ENCODE measurements around the gene PDE8B. TPM values are rescaled to one million over a fixed set of nuclear protein-coding genes. Genes with fewer than 3 reads are reported as not detected.

Gene PDE8B
- total and polyA plus RNA-seq, 2 experiments from 2014 or later = 0.45 to 0.91 TPM

GRCh38 chr5:77431719-77432118 lies 221.2 kb downstream of the PDE8B start:
- Histone ChIP-seq H4K20me1 (replicated peaks; ENCODE audit: insufficient read depth) (no peaks in the 10 kb centered on the region), H3K36me3 (ENCODE audit: insufficient read depth) (0 out of 2 replicates have a peak, but pooled peaks cover 7% of the 10 kb centered on the region), H3K27ac (ENCODE audit: low read depth) (no peak overlapping the region), H3K79me2 (replicated peaks; ENCODE audit: insufficient read depth) (no peaks in the 10 kb centered on the region), H3K4me3 (no peak overlapping the region), H3K4me2 (no peak overlapping the region), H3K27me3 (ENCODE audit: insufficient read depth) (no peaks in the 10 kb centered on the region), H2AFZ (no peak overlapping the region), H3F3A (replicated peaks; ENCODE audit: low read depth) (no peaks in the 10 kb centered on the region), H3K4me1 (ENCODE audit: insufficient read depth) (no peaks in the 10 kb centered on the region), H3K9me2 (ENCODE audit: insufficient read depth) (no peaks in the 10 kb centered on the region)
- Mint-ChIP-seq H3K27me3 (ENCODE audit: insufficient read depth, low read depth, poor library complexity) (peaks cover 2% of the 10 kb centered on the region), H3K36me3 (ENCODE audit: low read depth) (peaks cover 7% of the 10 kb centered on the region; the same call in 1 of the 3 replicates), H3K4me3 (no peak overlapping the region), H3K27ac (no peak overlapping the region), H3K4me1 (no peaks in the 10 kb centered on the region), H3K9me3 (no peaks in the 10 kb centered on the region)
- ATAC-seq (no peak), DNase-seq (ENCODE audit: low spot score) (no peak)
- no peak for TF ChIP-seq STAT1 (IDR thresholded peaks at IDR 0.05; ENCODE audit: unreplicated experiment)
- TF ChIP-seq, protein P1, sequence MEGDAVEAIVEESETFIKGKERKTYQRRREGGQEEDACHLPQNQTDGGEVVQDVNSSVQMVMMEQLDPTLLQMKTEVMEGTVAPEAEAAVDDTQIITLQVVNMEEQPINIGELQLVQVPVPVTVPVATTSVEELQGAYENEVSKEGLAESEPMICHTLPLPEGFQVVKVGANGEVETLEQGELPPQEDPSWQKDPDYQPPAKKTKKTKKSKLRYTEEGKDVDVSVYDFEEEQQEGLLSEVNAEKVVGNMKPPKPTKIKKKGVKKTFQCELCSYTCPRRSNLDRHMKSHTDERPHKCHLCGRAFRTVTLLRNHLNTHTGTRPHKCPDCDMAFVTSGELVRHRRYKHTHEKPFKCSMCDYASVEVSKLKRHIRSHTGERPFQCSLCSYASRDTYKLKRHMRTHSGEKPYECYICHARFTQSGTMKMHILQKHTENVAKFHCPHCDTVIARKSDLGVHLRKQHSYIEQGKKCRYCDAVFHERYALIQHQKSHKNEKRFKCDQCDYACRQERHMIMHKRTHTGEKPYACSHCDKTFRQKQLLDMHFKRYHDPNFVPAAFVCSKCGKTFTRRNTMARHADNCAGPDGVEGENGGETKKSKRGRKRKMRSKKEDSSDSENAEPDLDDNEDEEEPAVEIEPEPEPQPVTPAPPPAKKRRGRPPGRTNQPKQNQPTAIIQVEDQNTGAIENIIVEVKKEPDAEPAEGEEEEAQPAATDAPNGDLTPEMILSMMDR (conservative IDR thresholded peaks at IDR 0.05; ENCODE audit: low read depth in 2 of 2) = no peak
- TF ChIP-seq, protein P2, sequence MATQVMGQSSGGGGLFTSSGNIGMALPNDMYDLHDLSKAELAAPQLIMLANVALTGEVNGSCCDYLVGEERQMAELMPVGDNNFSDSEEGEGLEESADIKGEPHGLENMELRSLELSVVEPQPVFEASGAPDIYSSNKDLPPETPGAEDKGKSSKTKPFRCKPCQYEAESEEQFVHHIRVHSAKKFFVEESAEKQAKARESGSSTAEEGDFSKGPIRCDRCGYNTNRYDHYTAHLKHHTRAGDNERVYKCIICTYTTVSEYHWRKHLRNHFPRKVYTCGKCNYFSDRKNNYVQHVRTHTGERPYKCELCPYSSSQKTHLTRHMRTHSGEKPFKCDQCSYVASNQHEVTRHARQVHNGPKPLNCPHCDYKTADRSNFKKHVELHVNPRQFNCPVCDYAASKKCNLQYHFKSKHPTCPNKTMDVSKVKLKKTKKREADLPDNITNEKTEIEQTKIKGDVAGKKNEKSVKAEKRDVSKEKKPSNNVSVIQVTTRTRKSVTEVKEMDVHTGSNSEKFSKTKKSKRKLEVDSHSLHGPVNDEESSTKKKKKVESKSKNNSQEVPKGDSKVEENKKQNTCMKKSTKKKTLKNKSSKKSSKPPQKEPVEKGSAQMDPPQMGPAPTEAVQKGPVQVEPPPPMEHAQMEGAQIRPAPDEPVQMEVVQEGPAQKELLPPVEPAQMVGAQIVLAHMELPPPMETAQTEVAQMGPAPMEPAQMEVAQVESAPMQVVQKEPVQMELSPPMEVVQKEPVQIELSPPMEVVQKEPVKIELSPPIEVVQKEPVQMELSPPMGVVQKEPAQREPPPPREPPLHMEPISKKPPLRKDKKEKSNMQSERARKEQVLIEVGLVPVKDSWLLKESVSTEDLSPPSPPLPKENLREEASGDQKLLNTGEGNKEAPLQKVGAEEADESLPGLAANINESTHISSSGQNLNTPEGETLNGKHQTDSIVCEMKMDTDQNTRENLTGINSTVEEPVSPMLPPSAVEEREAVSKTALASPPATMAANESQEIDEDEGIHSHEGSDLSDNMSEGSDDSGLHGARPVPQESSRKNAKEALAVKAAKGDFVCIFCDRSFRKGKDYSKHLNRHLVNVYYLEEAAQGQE (IDR thresholded peaks at IDR 0.05; ENCODE audit: unreplicated experiment) = no peak
- no peak for TF ChIP-seq EZH2phosphoT487 (IDR thresholded peaks at IDR 0.05; ENCODE audit: unreplicated experiment)
- no peak for TF ChIP-seq POLR2AphosphoS5 (IDR thresholded peaks at IDR 0.05; ENCODE audit: low read depth)
- TF ChIP-seq JUNB (IDR thresholded peaks at IDR 0.05; ENCODE audit: unreplicated experiment) = no peak
- TF ChIP-seq ZNF331 (CRISPR knock-in tag; IDR thresholded peaks at IDR 0.05; ENCODE audit: low read depth) = no peak
- no peak for TF ChIP-seq EZH2 (IDR thresholded peaks at IDR 0.05; ENCODE audit: low read depth, unreplicated experiment)
- TF ChIP-seq NANOG (IDR thresholded peaks at IDR 0.05; ENCODE audit: borderline replicate concordance) = no peak
- no peak for TF ChIP-seq CREB1 (CRISPR knock-in tag; IDR thresholded peaks at IDR 0.05; ENCODE audit: low read depth)
- TF ChIP-seq ZNF114 (CRISPR knock-in tag; IDR thresholded peaks at IDR 0.05) = no peak
- no peak for TF ChIP-seq ZNF462 (CRISPR knock-in tag; IDR thresholded peaks at IDR 0.05)
- TF ChIP-seq ETS1 (IDR thresholded peaks at IDR 0.05) = no peak

All from GM23338 (cell line).